Measurements from ENCODE around the gene XKR3.

- no peak for TF ChIP-seq POLR2A (IDR thresholded peaks at IDR 0.05)
- TF ChIP-seq, protein P1, sequence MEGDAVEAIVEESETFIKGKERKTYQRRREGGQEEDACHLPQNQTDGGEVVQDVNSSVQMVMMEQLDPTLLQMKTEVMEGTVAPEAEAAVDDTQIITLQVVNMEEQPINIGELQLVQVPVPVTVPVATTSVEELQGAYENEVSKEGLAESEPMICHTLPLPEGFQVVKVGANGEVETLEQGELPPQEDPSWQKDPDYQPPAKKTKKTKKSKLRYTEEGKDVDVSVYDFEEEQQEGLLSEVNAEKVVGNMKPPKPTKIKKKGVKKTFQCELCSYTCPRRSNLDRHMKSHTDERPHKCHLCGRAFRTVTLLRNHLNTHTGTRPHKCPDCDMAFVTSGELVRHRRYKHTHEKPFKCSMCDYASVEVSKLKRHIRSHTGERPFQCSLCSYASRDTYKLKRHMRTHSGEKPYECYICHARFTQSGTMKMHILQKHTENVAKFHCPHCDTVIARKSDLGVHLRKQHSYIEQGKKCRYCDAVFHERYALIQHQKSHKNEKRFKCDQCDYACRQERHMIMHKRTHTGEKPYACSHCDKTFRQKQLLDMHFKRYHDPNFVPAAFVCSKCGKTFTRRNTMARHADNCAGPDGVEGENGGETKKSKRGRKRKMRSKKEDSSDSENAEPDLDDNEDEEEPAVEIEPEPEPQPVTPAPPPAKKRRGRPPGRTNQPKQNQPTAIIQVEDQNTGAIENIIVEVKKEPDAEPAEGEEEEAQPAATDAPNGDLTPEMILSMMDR (IDR thresholded peaks at IDR 0.05): no peak
Observed at GRCh38 chr22:16783453-16783852, 41.8 kb downstream of the XKR3 start.

Measured in lower leg skin (tissue), 3 donors.